Ascending aorta (tissue), 2 donors: ENCODE data around the gene E2F1. TPM values are rescaled to one million over a fixed set of nuclear protein-coding genes. Genes with fewer than 3 reads are reported as not detected.

Source experiments
- DNase-seq, 2 donors: peaks; one replicate each; pipeline ENCODE4 v3.0.0-alpha.2; 2019; ENCODE audit warnings: low spot score in 2 of 2
- H3K27ac ChIP-seq, 2 donors: fragments of 200-600 bp; sonication (generic); one replicate each; pipeline ENCODE4 v1.5.1; 2016 to 2017; ENCODE audit warnings: mild to moderate bottlenecking in 1 of 2
- H3K27me3 ChIP-seq: fragments of 200-600 bp; sonication (generic); one replicate; pipeline ENCODE4 v1.5.1; 2017
- H3K36me3 ChIP-seq, 2 donors: fragments of 200-600 bp; sonication (generic); one replicate each; pipeline ENCODE4 v1.5.1; 2016
- H3K4me1 ChIP-seq, 2 donors: fragments of 200-600 bp; sonication (generic); one replicate each; pipeline ENCODE4 v1.5.1; 2016 to 2017; ENCODE audit warnings: mild to moderate bottlenecking in 1 of 2
- H3K4me3 ChIP-seq, 2 donors: fragments of 200-600 bp; sonication (generic); one replicate each; pipeline ENCODE4 v1.5.1; 2016 to 2017; ENCODE audit warnings: mild to moderate bottlenecking in 1 of 2
- H3K9me3 ChIP-seq, 2 donors: fragments of 200-600 bp; sonication (generic); one replicate each; pipeline ENCODE4 v1.5.1; 2016
- intact Hi-C: fragments of 100-400 bp; cut with DNase I; formaldehyde crosslinking; loops from one replicate; pipeline ENCODE4 v1.15.1; 2023
- total RNA-seq: library from RNA; depleted of rRNA; stranded (reverse); fragments of >200 nt; gene quantifications from one replicate; pipeline ENCODE4 v1.1.0, GENCODE V29; 2016
- TF ChIP-seq, protein P1 (sequence below), 3 experiments: fragments of 200-600 bp in 2 of 3; fragments of 450-650 bp in 1 of 3; sonication (generic) in 2 of 3; IDR thresholded peaks; one replicate each; pipeline ENCODE4 v1.5.1; 2016 to 2019; ENCODE audit warnings: antibody characterized with exemption in 3 of 3, mild to moderate bottlenecking in 1 of 3, moderate library complexity in 1 of 3

Gene E2F1
- total RNA-seq, 1 donor from 2014 or later, result 0.53 TPM

DNA sequence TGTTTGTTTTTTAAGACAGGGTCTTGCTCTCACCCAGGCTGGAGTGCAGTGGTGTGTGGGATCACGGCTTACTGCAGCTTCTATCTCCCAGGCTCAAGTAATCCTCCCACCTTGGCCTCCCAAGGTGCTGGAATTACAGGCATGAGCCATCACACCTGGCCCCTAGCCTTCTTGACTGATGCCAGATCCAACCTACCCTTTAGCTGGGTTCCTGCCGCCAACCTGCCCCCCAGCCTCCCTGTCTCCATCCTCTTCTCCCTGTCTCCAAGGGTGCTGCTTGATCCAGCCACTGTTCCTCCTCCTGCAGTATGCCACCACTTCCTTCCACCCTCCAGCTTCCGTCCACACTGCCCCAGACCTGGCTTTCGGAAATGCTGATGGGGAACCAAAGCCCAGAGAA lies 27.3 kb downstream of the E2F1 start:
- DNase-seq, result no peak
- Histone ChIP-seq H3K36me3 (peaks cover 33 to 36% of the 10 kb centered on the region in 2 donors), H3K4me3 (no peak overlapping the region), H3K27me3 (no peaks in the 10 kb centered on the region), H3K9me3 (no peaks in the 10 kb centered on the region), H3K27ac (no peak overlapping the region), H3K4me1 (peaks cover 3 to 5% of the 10 kb centered on the region in 2 donors)
- TF ChIP-seq, protein P1, sequence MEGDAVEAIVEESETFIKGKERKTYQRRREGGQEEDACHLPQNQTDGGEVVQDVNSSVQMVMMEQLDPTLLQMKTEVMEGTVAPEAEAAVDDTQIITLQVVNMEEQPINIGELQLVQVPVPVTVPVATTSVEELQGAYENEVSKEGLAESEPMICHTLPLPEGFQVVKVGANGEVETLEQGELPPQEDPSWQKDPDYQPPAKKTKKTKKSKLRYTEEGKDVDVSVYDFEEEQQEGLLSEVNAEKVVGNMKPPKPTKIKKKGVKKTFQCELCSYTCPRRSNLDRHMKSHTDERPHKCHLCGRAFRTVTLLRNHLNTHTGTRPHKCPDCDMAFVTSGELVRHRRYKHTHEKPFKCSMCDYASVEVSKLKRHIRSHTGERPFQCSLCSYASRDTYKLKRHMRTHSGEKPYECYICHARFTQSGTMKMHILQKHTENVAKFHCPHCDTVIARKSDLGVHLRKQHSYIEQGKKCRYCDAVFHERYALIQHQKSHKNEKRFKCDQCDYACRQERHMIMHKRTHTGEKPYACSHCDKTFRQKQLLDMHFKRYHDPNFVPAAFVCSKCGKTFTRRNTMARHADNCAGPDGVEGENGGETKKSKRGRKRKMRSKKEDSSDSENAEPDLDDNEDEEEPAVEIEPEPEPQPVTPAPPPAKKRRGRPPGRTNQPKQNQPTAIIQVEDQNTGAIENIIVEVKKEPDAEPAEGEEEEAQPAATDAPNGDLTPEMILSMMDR (IDR thresholded peaks at IDR 0.05), result no peak
- intact Hi-C loops, result no loop called here

DNA sequence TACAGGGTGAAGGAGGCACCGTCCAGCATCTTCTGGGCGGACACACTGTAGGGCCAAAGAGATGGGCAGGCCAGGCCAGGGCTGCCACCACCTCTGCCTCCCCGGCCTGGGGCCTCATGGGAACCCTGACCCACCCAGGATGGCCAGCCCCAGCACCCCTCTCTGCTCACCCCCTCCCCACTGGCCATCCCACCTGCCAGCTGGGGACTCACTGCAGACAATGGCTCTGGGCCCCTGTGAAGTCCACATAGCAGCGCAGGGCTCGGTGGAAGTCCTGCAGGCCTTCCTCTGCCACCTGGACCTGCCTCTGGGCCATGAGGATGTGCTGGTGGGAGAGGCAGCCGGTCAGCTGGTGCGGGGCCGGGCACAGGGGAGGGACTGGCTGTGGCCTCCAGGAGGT lies 27.7 kb downstream of the E2F1 start:
- no peak for DNase-seq
- intact Hi-C loops, result no loop called here

DNA sequence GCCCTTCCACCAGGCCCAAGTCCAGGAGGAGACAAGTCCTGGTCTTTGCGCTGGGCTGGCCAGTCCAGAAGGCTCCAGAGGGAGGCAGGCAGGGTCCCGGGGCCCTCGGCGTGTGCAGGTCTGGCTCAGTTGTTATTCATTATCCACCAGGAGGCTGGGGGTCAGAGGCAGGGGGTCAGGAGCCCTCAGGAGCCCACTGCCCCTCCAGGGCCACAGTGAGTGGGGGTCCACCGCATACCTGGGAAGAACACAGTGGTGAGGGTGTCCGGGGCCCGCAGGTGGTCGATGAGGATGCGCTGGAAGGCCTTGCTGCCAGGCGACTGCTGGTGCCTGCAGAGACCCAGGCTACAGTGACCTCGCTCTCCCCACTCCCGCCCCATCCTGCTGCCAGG lies 28.5 kb downstream of the E2F1 start:
- Histone ChIP-seq H3K9me3 (no peaks in the 10 kb centered on the region), H3K4me1 (peaks cover under 1 to 4% of the 10 kb centered on the region in 2 donors), H3K27me3 (no peaks in the 10 kb centered on the region), H3K27ac (no peak overlapping the region), H3K4me3 (no peak overlapping the region), H3K36me3 (peaks cover 33 to 36% of the 10 kb centered on the region in 2 donors)
- intact Hi-C loops, result no loop called here
- TF ChIP-seq, protein P1 (IDR thresholded peaks at IDR 0.05), result no peak
- no peak for DNase-seq

More for the DNA sequence above, 27.7 kb downstream of the E2F1 start:
- Histone ChIP-seq H3K27ac (no peak overlapping the region), H3K36me3 (peaks cover 33 to 36% of the 10 kb centered on the region in 2 donors), H3K4me3 (no peak overlapping the region), H3K27me3 (no peaks in the 10 kb centered on the region), H3K9me3 (no peaks in the 10 kb centered on the region), H3K4me1 (peaks cover 3 to 7% of the 10 kb centered on the region in 2 donors)
- TF ChIP-seq, protein P1 (IDR thresholded peaks at IDR 0.05), result no peak

DNA sequence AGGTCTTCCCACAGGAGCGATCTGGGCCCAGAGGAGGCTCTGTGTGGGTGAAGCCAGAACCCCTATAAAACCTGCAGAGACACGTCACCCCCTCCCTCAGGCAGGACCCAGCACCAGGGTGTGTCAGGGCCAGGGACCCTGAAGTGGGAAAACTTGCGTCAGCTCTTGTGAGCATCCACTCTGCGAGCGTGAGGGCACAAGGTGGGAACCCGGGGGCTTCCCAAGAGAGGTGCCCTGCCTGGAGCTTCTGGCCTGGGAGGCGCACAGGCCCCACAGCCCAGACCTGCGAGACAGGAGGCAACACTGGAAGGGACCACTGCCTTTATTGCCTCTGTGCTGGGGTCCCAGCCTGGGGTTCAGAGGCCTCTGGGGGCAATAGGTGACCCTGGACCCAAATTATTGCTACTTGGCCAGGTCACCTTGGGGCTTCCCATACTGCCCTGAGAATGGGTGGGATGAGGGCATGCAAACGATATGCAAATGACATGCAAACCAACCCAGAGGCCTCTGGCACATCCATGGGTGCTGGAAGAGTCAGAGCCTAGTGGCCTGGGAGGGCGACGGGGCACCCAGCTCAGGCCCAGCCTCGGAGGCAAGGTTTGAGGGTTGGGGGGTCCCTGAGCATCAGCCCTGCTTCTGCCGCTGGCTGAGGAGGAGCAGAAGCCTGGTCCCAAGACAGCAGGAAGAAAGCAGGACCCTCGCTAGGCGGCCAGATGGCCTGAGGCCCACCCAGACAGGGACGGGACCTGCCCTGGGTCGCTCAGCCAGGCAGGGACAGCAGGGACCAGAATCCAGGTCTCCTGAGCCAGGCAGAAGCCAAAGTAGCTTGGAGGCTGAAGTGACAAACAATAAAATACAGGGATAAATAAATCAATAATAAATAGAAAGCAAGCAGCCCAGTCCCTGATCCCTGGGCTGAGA lies 29.1 kb downstream of the E2F1 start:
- Histone ChIP-seq H3K27me3 (no peaks in the 10 kb centered on the region), H3K4me1 (peaks cover 0 to 4% of the 10 kb centered on the region in 2 donors), H3K36me3 (peaks cover 33 to 36% of the 10 kb centered on the region in 2 donors), H3K4me3 (no peak overlapping the region), H3K9me3 (no peaks in the 10 kb centered on the region), H3K27ac (no peak overlapping the region)
- TF ChIP-seq, protein P1 (IDR thresholded peaks at IDR 0.05), result no peak
- DNase-seq, result no peak
- intact Hi-C loops, result no loop called here

DNA sequence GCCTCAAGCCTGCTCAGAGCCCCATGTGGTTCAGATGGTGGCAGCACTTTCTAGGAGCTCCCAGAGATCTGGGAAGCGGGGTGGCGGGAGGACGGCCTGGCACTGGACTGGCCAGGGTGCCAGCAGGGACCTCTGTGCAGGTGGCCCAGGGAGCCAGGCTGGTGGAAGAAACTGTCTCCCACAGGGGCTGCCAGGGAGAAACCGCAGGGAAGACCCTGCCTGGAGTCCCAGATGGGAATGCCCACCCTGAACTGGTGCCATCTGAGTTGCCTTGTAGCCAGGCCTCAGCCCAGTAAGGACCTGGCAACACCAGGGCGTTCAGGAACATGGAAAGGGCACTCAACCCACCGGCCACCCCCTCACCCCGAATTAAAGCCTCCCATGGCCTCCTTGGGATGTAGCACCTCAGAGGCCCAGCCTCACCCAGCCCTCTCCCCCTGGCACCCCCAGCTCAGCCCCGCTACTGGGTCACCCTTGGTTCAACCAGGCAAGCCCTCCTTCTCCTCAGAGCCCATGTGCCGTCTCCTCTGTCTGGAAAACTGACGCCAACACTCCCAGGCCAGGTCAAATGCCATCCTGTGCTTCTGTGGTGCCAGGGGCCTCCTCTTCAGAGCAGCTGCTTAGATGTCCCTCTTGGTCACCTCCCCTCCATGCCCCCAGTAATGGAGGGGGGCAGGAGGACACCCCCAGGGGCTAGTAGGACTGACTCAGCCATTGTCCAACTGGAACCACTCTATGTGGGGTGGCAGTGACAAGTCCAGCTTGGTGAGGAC lies 30.0 kb downstream of the E2F1 start:
- TF ChIP-seq, protein P1 (IDR thresholded peaks at IDR 0.05), result no peak
- no peak for DNase-seq
- H3K36me3 ChIP-seq, result peaks cover 33 to 36% of the 10 kb centered on the region in 2 donors
- no peaks in the 10 kb centered on the region for H3K27me3 ChIP-seq
- intact Hi-C loops, result no loop called here
- no peaks in the 10 kb centered on the region for H3K9me3 ChIP-seq
- H3K4me1 ChIP-seq, result peaks cover 0 to 4% of the 10 kb centered on the region in 2 donors
- H3K4me3 ChIP-seq, result no peak overlapping the region
- H3K27ac ChIP-seq, result no peak overlapping the region
